Stimulated activated CD8-positive, alpha-beta memory T cell treated with anti-CD3 and anti-CD28 coated beads, Interleukin-4, amount 100 ng/mL, for 48 hours (primary cell): ENCODE results near the gene SLC7A6OS.
A peak's percentile ranks its signal among the peaks of the same experiment; 100 is the strongest.
"Not testable (repeated sequence)": the region's sequence is repeated elsewhere in the genome, so short reads cannot be mapped to it uniquely, and the experiment has no call there.

Source experiments
- DNase-seq: peaks from one replicate; pipeline ENCODE4 v3.0.0-alpha.2; 2020

The SLC7A6OS gene

DNA sequence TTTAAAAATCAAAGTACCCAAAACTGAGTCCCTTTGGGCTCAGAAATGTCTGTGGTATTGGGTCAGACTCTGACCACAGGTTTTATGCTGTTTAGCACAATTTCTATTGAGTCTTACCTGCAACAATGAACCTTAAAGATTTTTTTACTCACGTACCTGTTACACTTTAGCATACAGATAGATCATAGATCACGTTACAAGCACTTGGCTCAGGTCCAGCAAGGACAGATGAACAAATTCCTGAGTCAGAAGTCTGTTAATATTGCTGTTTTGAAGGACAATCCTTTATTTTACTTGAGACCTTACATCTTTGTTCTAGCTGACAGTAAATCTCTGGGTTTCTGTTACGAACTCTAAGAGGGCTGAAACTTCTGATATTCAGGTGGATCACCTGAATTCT, 12.8 kb downstream of the SLC7A6OS start:
- DNase-seq: no peak

DNA sequence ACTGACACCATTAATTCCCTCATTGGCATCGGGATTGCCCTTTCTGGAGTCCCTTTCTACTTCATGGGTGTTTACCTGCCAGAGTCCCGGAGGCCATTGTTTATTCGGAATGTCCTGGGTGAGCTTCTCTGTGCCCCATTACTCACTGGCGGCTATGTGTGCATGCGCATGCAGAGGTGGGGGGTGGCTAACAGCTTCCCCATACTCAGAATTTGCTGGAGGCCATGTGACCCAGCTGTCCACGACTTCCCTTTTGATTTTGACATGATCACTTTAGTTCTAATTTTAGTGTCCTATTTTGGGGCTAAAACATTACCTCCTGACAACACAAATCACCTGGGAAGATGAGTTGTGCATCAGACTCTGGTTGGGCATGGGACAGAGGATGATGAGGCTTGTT, 14.1 kb downstream of the SLC7A6OS start:
- DNase-seq: no peak

GRCh38 chr16:68296291-68296690, 14.5 kb downstream of the SLC7A6OS start:
- no peak for DNase-seq

GRCh38 chr16:68292425-68292824, 18.3 kb downstream of the SLC7A6OS start:
- DNase-seq: no peak

DNA sequence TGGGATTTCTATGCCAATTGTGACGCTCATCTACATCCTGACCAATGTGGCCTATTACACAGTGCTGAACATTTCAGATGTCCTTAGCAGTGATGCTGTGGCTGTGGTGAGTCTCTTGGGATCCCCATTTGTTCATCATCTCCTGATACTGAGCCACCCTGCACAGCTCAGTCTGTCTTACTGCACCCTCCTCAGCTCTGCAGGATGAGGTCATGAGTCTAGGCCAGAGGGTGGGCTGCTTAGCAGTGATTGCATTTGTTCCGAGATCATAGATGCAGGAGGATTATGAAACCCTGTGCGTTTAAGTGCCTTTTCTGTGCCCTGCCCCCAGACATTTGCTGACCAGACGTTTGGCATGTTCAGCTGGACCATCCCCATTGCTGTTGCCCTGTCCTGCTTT, 19.5 kb downstream of the SLC7A6OS start:
- no peak for DNase-seq

GRCh38 chr16:68290450-68290849, 20.3 kb downstream of the SLC7A6OS start:
- no peak for DNase-seq

- DNase-seq: peak; percentile 77
These were observed 21.0 kb downstream of the SLC7A6OS start for GRCh38 chr16:68289621-68290329.

DNA sequence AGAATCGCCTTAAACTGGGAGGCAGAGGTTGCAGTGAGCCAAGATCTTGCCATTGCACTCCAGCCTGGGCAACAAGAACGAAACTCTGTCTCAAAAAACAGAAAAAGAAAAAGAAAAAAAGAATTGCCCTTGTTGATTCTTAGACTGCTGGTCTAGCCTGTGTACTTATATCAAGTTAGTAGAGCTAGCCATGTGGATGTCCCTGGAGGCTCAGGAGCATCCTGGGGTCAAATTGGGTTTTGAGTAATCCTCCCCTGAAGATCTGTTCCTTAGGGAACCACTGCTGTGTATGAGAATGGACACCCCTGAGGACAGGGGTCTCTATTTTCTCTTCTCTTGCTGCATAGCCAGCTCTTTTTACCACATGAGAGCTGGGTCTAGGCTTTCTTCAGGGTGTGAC, 21.5 kb downstream of the SLC7A6OS start:
- no peak for DNase-seq

DNA sequence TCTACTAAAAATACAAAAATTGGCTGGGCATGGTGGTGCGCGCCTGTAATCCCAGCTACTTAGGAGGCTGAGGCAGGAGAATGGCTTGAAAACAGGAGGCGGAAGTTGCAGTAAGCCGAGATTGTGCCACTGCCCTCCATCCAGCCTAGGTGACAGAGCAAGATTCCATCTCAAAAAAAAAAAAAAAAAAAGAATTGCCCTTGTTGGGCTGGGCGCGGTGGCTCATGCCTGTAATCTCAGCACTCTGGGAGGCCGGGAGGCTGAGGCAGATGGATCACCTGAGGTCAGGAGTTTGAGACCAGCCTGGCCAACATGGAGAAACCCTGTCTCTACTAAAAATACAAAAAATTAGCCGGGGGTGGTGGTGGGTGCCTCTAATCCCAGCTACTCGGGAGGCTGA, 21.9 kb downstream of the SLC7A6OS start:
- not testable (repeated sequence) for DNase-seq

DNA sequence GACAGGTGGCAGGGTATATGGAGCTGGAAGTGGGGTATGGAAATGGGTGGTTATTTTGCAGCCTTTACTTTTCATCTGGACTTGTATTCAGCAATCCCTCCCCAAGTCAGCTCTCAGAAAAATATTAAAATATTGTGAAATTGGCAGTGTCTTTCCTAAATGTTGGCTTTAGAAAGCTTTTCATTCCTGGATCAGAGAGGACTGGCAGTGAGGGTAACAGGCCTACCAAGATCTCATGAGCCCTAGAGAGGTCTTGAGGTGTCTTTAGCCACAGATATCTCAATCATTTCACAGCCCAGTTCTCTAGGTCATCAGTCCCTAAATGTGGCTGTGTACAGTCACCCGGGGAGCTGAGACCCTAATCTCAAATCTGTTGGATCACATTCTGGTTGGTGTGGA, 22.5 kb downstream of the SLC7A6OS start:
- no peak for DNase-seq

DNA sequence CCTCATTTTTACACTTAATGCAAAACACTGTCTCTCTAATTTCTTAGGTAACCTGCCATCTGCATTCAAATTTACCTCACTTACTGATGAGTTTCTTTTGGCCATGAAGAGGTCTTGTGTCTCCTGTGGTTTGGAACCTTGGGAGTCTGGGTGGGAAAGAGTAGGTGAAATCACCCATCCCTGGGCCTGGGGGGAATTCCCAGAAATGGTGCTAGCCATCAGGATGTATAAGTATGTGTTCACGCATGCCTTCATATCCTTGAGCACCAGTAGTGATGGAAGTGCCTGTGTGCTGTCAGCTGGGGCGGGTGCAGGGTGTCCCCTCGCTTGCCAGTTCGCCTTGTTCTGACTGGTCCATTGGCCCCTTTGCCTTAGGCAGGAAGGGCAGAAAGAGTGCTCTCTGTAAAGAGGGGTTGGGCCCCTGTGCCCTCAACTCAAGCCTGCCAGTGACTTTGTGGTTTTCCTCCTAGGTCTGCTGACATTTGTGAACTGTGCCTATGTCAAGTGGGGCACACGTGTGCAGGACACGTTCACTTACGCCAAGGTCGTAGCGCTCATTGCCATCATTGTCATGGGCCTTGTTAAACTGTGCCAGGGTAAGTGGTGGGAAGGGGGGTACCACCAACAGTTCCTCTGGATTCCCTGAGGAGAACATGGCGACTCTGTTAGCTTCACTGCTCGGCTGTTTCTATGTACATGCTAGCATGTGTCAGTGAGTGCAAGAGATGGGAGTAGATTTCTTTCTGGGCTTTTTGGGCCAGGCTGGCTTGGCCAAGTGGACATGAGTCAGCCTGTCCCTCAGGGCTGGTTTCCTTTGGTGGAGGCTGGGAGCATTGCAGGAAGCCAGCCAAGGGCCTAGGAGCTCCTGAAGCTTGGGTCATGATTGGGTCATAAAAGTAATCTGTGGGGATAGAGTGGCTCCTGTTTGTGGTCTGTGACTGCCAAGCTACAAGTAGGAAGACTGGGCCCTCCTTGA, 23.2 kb downstream of the SLC7A6OS start:
- no peak for DNase-seq

GRCh38 chr16:68286153-68287074, 24.3 kb downstream of the SLC7A6OS start:
- no peak for DNase-seq

DNA sequence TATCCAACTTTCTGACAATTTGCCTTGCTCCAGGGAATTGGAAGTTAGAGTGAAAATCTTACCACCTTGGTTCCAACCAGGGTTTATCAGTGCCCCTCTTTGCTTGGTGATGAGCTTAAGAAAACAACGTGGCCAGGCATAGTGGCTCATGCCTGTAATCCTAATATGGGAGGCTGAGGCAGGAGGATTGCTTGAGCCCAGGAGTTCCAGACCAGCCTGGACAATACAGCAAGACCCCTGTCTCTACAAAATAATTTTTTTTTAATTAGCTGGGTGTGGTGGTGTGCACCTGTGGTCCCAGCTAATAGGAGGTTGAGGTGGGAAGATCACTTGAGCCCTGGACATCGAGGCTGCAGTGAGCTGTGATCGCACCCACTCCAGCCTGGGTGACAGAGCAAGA, 25.1 kb downstream of the SLC7A6OS start:
- no peak for DNase-seq

GRCh38 chr16:68284847-68285246, 25.9 kb downstream of the SLC7A6OS start:
- no peak for DNase-seq

GRCh38 chr16:68283801-68284598, 26.7 kb downstream of the SLC7A6OS start:
- DNase-seq: no peak

DNA sequence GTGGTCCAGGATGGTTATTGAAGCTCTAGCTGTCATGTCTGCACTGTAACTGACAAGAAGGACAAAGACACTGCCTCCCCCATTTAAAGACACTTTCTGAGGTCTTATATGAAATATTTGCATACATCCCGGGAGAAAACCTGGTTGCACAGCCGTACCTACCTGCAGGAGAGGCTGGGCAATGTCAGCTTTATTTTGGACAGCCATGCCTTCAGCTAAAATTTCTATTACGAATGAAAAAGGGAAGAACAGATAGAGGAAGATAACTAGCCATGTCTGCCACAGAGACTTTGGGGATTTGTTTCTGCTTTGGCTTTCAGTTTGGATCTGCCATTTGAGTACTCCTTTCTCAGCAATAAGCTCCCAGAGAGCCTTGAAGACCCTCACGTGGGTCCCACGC, 27.4 kb downstream of the SLC7A6OS start:
- DNase-seq: no peak

GRCh38 chr16:68282064-68282452, 28.7 kb downstream of the SLC7A6OS start:
- no peak for DNase-seq

GRCh38 chr16:68281368-68282063, 29.2 kb downstream of the SLC7A6OS start:
- DNase-seq: no peak

DNA sequence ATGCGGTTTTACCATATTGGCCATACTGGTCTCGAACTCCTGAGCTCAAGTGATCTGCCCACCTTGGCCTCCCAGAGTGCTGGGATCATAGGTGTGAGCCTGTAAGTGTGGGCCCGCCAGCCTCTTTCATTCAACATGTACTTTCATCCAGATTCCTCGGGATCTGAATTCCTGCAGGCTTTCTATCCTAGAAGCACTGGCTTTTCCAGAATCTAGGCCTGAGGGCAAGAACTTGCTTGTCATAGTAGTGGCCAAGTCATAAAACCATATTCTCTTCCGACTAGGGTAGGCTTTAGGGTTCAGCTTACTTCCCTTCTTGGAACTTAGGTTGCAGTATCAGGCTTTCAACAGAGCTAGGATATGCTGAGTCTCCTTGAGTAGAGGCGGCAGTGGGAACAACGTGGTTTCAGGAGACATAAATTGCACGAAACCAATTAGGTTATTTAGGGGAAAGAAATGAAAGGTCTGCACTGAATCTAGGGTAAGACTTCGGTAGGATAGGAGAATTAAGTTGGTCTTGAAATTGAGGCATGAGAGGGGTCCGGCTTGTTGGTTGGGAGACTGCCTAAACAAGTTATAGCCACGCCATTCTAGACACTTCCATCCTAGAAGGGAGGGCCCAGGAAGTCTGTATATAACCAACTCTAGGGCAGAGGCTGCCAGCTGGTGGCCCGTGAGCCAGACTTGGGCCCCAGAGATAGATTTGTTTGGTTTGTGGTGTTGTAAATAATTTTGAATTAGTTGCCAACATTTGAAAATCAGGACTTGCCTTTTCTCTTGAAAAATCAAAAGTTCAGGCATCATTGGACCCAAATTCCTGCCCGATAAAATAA, 30.8 kb downstream of the SLC7A6OS start:
- DNase-seq: no peak

GRCh38 chr16:68276223-68276622, 34.5 kb downstream of the SLC7A6OS start:
- DNase-seq: no peak
